H9 (cell line): ENCODE measurements around the gene CKLF. TPM values are rescaled to one million over a fixed set of nuclear protein-coding genes. Genes with fewer than 3 reads are reported as not detected.

Experiments used
- DNase-seq: peaks from one replicate; pipeline ENCODE4 v3.0.0-alpha.2; 2017
- H2AFZ ChIP-seq: one replicate; pipeline ENCODE4 v1.6.1; 2013; ENCODE audit warnings: mild to moderate bottlenecking, low read length, control low read depth, moderate library complexity
- H2AK5ac ChIP-seq: 2 replicates; pipeline ENCODE4 v1.6.1; 2013; ENCODE audit warnings: low read length, control low read depth, mixed read lengths; ENCODE audit not compliant: insufficient read length
- H2BK120ac ChIP-seq: one replicate; pipeline ENCODE4 v1.6.1; 2013; ENCODE audit warnings: low read depth, mild to moderate bottlenecking, low read length, control low read depth, inconsistent platforms; ENCODE audit not compliant: poor library complexity, severe bottlenecking
- H2BK12ac ChIP-seq: 2 replicates; pipeline ENCODE4 v1.6.1; 2013; ENCODE audit warnings: low read length, control low read depth, mixed read lengths, low read depth; ENCODE audit not compliant: insufficient read length
- H2BK15ac ChIP-seq: 2 replicates; pipeline ENCODE4 v1.6.1; 2013; ENCODE audit warnings: low read depth, low read length, control low read depth
- H2BK20ac ChIP-seq: one replicate; pipeline ENCODE4 v1.6.1; 2013; ENCODE audit warnings: low read depth, mild to moderate bottlenecking, low read length, control low read depth, inconsistent platforms; ENCODE audit not compliant: poor library complexity, severe bottlenecking
- H2BK5ac ChIP-seq: 2 replicates; pipeline ENCODE4 v1.6.1; 2013; ENCODE audit warnings: low read length, control low read depth, mixed read lengths; ENCODE audit not compliant: insufficient read length
- H3K14ac ChIP-seq: 2 replicates; pipeline ENCODE4 v1.6.1; 2013; ENCODE audit warnings: low read length, control low read depth; ENCODE audit not compliant: insufficient read depth
- H3K18ac ChIP-seq: 2 replicates; pipeline ENCODE4 v1.6.1; 2013; ENCODE audit warnings: low read depth, mild to moderate bottlenecking, mixed read lengths, low read length, control low read depth; ENCODE audit not compliant: insufficient read length
- H3K23ac ChIP-seq: 2 replicates; pipeline ENCODE4 v1.6.1; 2013; ENCODE audit warnings: low read length, control low read depth, mixed read lengths, low read depth; ENCODE audit not compliant: insufficient read length
- H3K23me2 ChIP-seq: 2 replicates; pipeline ENCODE4 v1.6.1; 2013; ENCODE audit warnings: low read depth, mild to moderate bottlenecking, mixed read lengths, low read length, control low read depth; ENCODE audit not compliant: insufficient read length, poor library complexity, severe bottlenecking
- H3K27ac ChIP-seq: 2 replicates; pipeline ENCODE4 v1.5.1; 2013; ENCODE audit warnings: low read length, control low read depth, mixed read lengths, low read depth; ENCODE audit not compliant: insufficient read length
- H3K27me3 ChIP-seq: 2 replicates; pipeline ENCODE4 v1.6.1; 2013; ENCODE audit warnings: low read length, control low read depth, inconsistent platforms; ENCODE audit not compliant: insufficient read depth
- H3K4ac ChIP-seq: 2 replicates; pipeline ENCODE4 v1.6.1; 2013; ENCODE audit warnings: low read depth, mild to moderate bottlenecking, control low read depth, inconsistent platforms, low read length, moderate library complexity
- H3K4me1 ChIP-seq: 2 replicates; pipeline ENCODE4 v1.6.1; 2013; ENCODE audit warnings: low read length, control low read depth, inconsistent platforms; ENCODE audit not compliant: insufficient read depth
- H3K4me2 ChIP-seq: 2 replicates; pipeline ENCODE4 v1.6.1; 2013; ENCODE audit warnings: low read length, control low read depth, mixed read lengths; ENCODE audit not compliant: insufficient read length, insufficient read depth
- H3K56ac ChIP-seq: 2 replicates; pipeline ENCODE4 v1.6.1; 2013; ENCODE audit warnings: low read depth, mild to moderate bottlenecking, mixed read lengths, low read length, control low read depth; ENCODE audit not compliant: insufficient read length
- H3K79me1 ChIP-seq: 2 replicates; pipeline ENCODE4 v1.6.1; 2013; ENCODE audit warnings: low read depth, mild to moderate bottlenecking, moderate library complexity, low read length, control low read depth, inconsistent platforms; ENCODE audit not compliant: insufficient read depth, poor library complexity, severe bottlenecking
- H3K79me2 ChIP-seq: 2 replicates; pipeline ENCODE4 v1.6.1; 2013; ENCODE audit warnings: low read length, control low read depth, inconsistent platforms; ENCODE audit not compliant: insufficient read depth
- H3K9ac ChIP-seq: 2 replicates; pipeline ENCODE4 v1.6.1; 2013; ENCODE audit warnings: low read length, control low read depth, mixed read lengths; ENCODE audit not compliant: insufficient read length; ENCODE audit errors: extremely low read depth
- H3K9me3 ChIP-seq: one replicate; pipeline ENCODE4 v1.6.1; 2013; ENCODE audit warnings: low read depth, low read length, inconsistent platforms; ENCODE audit not compliant: control insufficient read depth
- H3T11ph ChIP-seq: one replicate; pipeline ENCODE4 v1.6.1; 2013; ENCODE audit warnings: mild to moderate bottlenecking, low read length, control low read depth, inconsistent platforms
- H4K20me1 ChIP-seq: one replicate; pipeline ENCODE4 v1.6.1; 2013; ENCODE audit not compliant: control insufficient read depth, insufficient read length, insufficient read depth
- H4K5ac ChIP-seq: 2 replicates; pipeline ENCODE4 v1.6.1; 2013; ENCODE audit warnings: low read depth, mild to moderate bottlenecking, mixed read lengths, low read length, control low read depth; ENCODE audit not compliant: insufficient read length
- H4K8ac ChIP-seq: replicated peaks from 2 replicates; pipeline ENCODE4 v1.6.1; 2013; ENCODE audit warnings: low read length, control low read depth, mixed read lengths, low read depth; ENCODE audit not compliant: insufficient read length
- H4K91ac ChIP-seq: 2 replicates; pipeline ENCODE4 v1.6.1; 2013; ENCODE audit warnings: low read depth, mild to moderate bottlenecking, moderate library complexity, mixed read lengths, low read length, control low read depth; ENCODE audit not compliant: insufficient read length
- H3K27ac Mint-ChIP-seq, 3 experiments: 2 replicates in 2 of 3; 3 replicates in 1 of 3; pipeline ENCODE4 v1.8.0; 2020 to 2021; ENCODE audit warnings: mixed read lengths in 3 of 3, mild to moderate bottlenecking in 1 of 3, moderate library complexity in 1 of 3
- H3K27me3 Mint-ChIP-seq: 2 replicates; pipeline ENCODE4 v1.8.0; 2021; ENCODE audit warnings: low read depth, mild to moderate bottlenecking, moderate library complexity, mixed read lengths
- H3K36me3 Mint-ChIP-seq, 3 experiments: 2 replicates in 2 of 3; 3 replicates in 1 of 3; pipeline ENCODE4 v1.8.0; 2020 to 2021; ENCODE audit warnings: low read depth in 3 of 3, mixed read lengths in 3 of 3; ENCODE audit not compliant: insufficient read depth in 1 of 3
- H3K4me1 Mint-ChIP-seq, 2 experiments: 2 replicates each; pipeline ENCODE4 v1.8.0; 2020; ENCODE audit warnings: mixed read lengths in 2 of 2
- H3K4me3 Mint-ChIP-seq, 2 experiments: 2 replicates in 1 of 2; 3 replicates in 1 of 2; pipeline ENCODE4 v1.8.0; 2020 to 2021; ENCODE audit warnings: mild to moderate bottlenecking in 2 of 2, mixed read lengths in 2 of 2, moderate library complexity in 1 of 2
- H3K9me3 Mint-ChIP-seq, 2 experiments: 2 replicates in 1 of 2; 3 replicates in 1 of 2; pipeline ENCODE4 v1.8.0; 2020; ENCODE audit warnings: mild to moderate bottlenecking in 2 of 2, mixed read lengths in 2 of 2, moderate library complexity in 1 of 2
- CTCF ChIP-seq: fragments of 200-600 bp; sonication (generic); conservative IDR thresholded peaks from 3 replicates; pipeline ENCODE4 v1.8.0; 2021; ENCODE audit warnings: antibody characterized with exemption, mild to moderate bottlenecking
- WGBS: extraction: QIAGEN DNeasy Blood & Tissue Kit; methylation state at CpG from one replicate; pipeline ENCODE4 v1.1.7; 2013; ENCODE audit warnings: missing lambda C conversion rate, low lambda C conversion rate, mixed read lengths; ENCODE audit not compliant: insufficient read length; ENCODE audit errors: extremely low coverage; 5-methylcytosine and 5-hydroxymethylcytosine counted together
- total RNA-seq: library from RNA; stranded (reverse); gene quantifications from 2 replicates; pipeline ENCODE4 v1.2.1, GENCODE V29; 2021

CKLF gene
- total RNA-seq, 1 experiment from 2014 or later = 23.1 TPM

GRCh38 chr16:66568355-66568754 lies 16.0 kb downstream of the CKLF start:
- Histone ChIP-seq H4K91ac (no peak overlapping the region), H3K4me2 (no peak overlapping the region), H3K18ac (no peak overlapping the region), H3K4ac (no peak overlapping the region), H2BK12ac (no peak overlapping the region), H3T11ph (no peak overlapping the region), H3K79me1 (no peaks in the 10 kb centered on the region), H3K4me1 (no peaks in the 10 kb centered on the region), H3K23ac (no peak overlapping the region), H3K27me3 (no peaks in the 10 kb centered on the region), H4K8ac (no peak overlapping the region), H2BK120ac (no peak overlapping the region), H2AK5ac (no peak overlapping the region), H4K20me1 (no peaks in the 10 kb centered on the region), H3K56ac (no peak overlapping the region), H3K14ac (no peak overlapping the region), H2BK15ac (no peak overlapping the region), H3K27ac (no peak overlapping the region), H3K23me2 (no peaks in the 10 kb centered on the region), H4K5ac (no peak overlapping the region), H3K9me3 (no peaks in the 10 kb centered on the region), H3K9ac (no peak overlapping the region), H2BK20ac (no peak overlapping the region), H2AFZ (no peak overlapping the region), H3K79me2 (no peaks in the 10 kb centered on the region), H2BK5ac (no peak overlapping the region)
- H3K27ac Mint-ChIP-seq = no peak overlapping the region
- H3K4me1 Mint-ChIP-seq = peaks cover 0 to 3% of the 10 kb centered on the region in 2 experiments; a peak in 1 of 4 replicates
- peaks cover 3 to 12% (median 11%) of the 10 kb centered on the region in 3 experiments; a peak in 5 of 7 replicates for H3K36me3 Mint-ChIP-seq
- H3K27me3 Mint-ChIP-seq = no peaks in the 10 kb centered on the region; the same call in 1 of the 2 replicates
- no peak overlapping the region for H3K4me3 Mint-ChIP-seq
- WGBS = no CpG with 5 or more reads among the region's 2 CpGs
- no peaks in the 10 kb centered on the region for H3K9me3 Mint-ChIP-seq
- no peak for TF ChIP-seq CTCF
- DNase-seq = no peak
